AG04450 (cell line): ENCODE data around the gene TGFBR1. TPM values are rescaled to one million over a fixed set of nuclear protein-coding genes. Genes with fewer than 3 reads are reported as not detected.

ENCODE experiments used
- CTCF ChIA-PET: fragments of 300-600, 350-600 bp; formaldehyde crosslinking; extraction: SDS; loops from one replicate; lab custom pipeline; 2022; ENCODE audit warnings: antibody characterized with exemption, inconsistent platforms; lab: Charles Lee
- POLR2A ChIA-PET: fragments of 350-600 bp; formaldehyde crosslinking; extraction: SDS; loops from one replicate; lab custom pipeline; 2021; ENCODE audit warnings: antibody characterized with exemption, inconsistent platforms; lab: Yijun Ruan, JAX
- DNase-seq: peaks from one replicate; pipeline ENCODE4 v3.0.0-alpha.2; 2011; ENCODE audit warnings: low read depth, low spot score
- H3K27ac ChIP-seq: one replicate; pipeline ENCODE4 v1.5.1; 2012; ENCODE audit warnings: low read depth, low read length, control low read depth
- H3K27me3 ChIP-seq: one replicate; pipeline ENCODE4 v1.6.0; 2012; ENCODE audit warnings: low read length; ENCODE audit not compliant: control insufficient read depth, insufficient read depth
- H3K4me3 ChIP-seq: 2 replicates; pipeline ENCODE4 v1.5.1; 2011; ENCODE audit warnings: mild to moderate bottlenecking, low read depth, low read length, control low read depth
- H3K9me3 ChIP-seq: 2 replicates; pipeline ENCODE4 v1.5.1; 2012; ENCODE audit warnings: low read length; ENCODE audit not compliant: control insufficient read depth, insufficient read depth
- CTCF ChIP-seq: IDR thresholded peaks from 2 replicates; pipeline ENCODE4 v1.5.1; 2011; ENCODE audit warnings: low read depth, low read length, control low read depth, inconsistent platforms
- polyA plus RNA-seq: library from polyadenylated mRNA; depleted of rRNA; stranded (reverse); fragments of >200 nt; gene quantifications from 2 replicates; pipeline ENCODE4 v1.2.3, GENCODE V29; 2011

Gene TGFBR1
- polyA plus RNA-seq, 1 experiment, result 86.3 TPM

GRCh38 chr9:99116003-99116411, 11.1 kb downstream of the TGFBR1 start:
- ChIA-PET POLR2A (no interaction called here), CTCF (no interaction called here)
- no peak for TF ChIP-seq CTCF
- Histone ChIP-seq H3K9me3 (no peaks in the 10 kb centered on the region), H3K27me3 (no peaks in the 10 kb centered on the region), H3K4me3 (no peak overlapping the region), H3K27ac (no peak overlapping the region)
- DNase-seq, result no peak

- TF ChIP-seq CTCF, result no peak
- no peak for DNase-seq
- Histone ChIP-seq H3K27ac (no peak overlapping the region), H3K4me3 (no peak overlapping the region), H3K27me3 (no peaks in the 10 kb centered on the region), H3K9me3 (no peaks in the 10 kb centered on the region)
- ChIA-PET CTCF (interaction anchor here (0.9 kb wide), 1 partner anchor 257 kb away, joined by 3 read pairs; no protein-coding TSS in a partner anchor), POLR2A (interaction anchor here (0.7 kb wide), 1 partner anchor 153 kb away, joined by 3 read pairs; no protein-coding TSS in a partner anchor)
Measured at GRCh38 chr9:99118782-99119466, 14.0 kb downstream of the TGFBR1 start.

- H3K9me3 ChIP-seq, result no peaks in the 10 kb centered on the region
- H3K27ac ChIP-seq, result no peak overlapping the region
- no peaks in the 10 kb centered on the region for H3K27me3 ChIP-seq
- ChIA-PET CTCF (no interaction called here), POLR2A (no interaction called here)
- TF ChIP-seq CTCF, result no peak
- DNase-seq, result no peak
- no peak overlapping the region for H3K4me3 ChIP-seq
Measured at GRCh38 chr9:99119976-99120655, 15.2 kb downstream of the TGFBR1 start.

- ChIA-PET CTCF (interaction anchor here (1.0 kb wide), 1 partner anchor 21 kb away, joined by 3 read pairs; no protein-coding TSS in a partner anchor), POLR2A (no interaction called here)
- Histone ChIP-seq H3K4me3 (no peak overlapping the region), H3K9me3 (no peaks in the 10 kb centered on the region), H3K27me3 (no peaks in the 10 kb centered on the region), H3K27ac (no peak overlapping the region)
- no peak for TF ChIP-seq CTCF
- DNase-seq, result no peak
Measured at GRCh38 chr9:99121604-99122003, 16.7 kb downstream of the TGFBR1 start.
